HEK293 (cell line): Measurements from ENCODE around the gene ESRRG.

Source experiments
- BCL11A ChIP-seq: fragments of 450-650 bp; formaldehyde crosslinking; IDR thresholded peaks from 2 replicates; pipeline ENCODE4 v1.5.1; 2016; ENCODE audit warnings: low read depth, missing biosample characterization, missing genetic modification characterization
- CTCF ChIP-seq: fragments of 450-650 bp; formaldehyde crosslinking; IDR thresholded peaks from 2 replicates; pipeline ENCODE4 v1.5.1; 2016; ENCODE audit warnings: missing biosample characterization, missing genetic modification characterization
- REST ChIP-seq: fragments of 450-650 bp; formaldehyde crosslinking; IDR thresholded peaks from 2 replicates; pipeline ENCODE4 v1.5.1; 2016; ENCODE audit warnings: missing biosample characterization, missing genetic modification characterization
- ZNF133 ChIP-seq: fragments of 450-650 bp; formaldehyde crosslinking; IDR thresholded peaks from 2 replicates; pipeline ENCODE4 v1.5.1; 2016; ENCODE audit warnings: missing biosample characterization, missing genetic modification characterization
- ZNF214 ChIP-seq: fragments of 450-650 bp; formaldehyde crosslinking; IDR thresholded peaks from 2 replicates; pipeline ENCODE4 v1.5.1; 2017; ENCODE audit warnings: missing biosample characterization, mild to moderate bottlenecking, missing genetic modification characterization, borderline replicate concordance
- ZNF350 ChIP-seq: fragments of 450-650 bp; formaldehyde crosslinking; IDR thresholded peaks from 2 replicates; pipeline ENCODE4 v1.5.0; 2017; ENCODE audit warnings: missing biosample characterization, mild to moderate bottlenecking, missing genetic modification characterization
- ZNF433 ChIP-seq: fragments of 450-650 bp; formaldehyde crosslinking; IDR thresholded peaks from 2 replicates; pipeline ENCODE4 v1.5.1; 2016; ENCODE audit warnings: missing biosample characterization, missing genetic modification characterization, low read depth
- ZNF529 ChIP-seq: fragments of 450-650 bp; formaldehyde crosslinking; IDR thresholded peaks from 2 replicates; pipeline ENCODE4 v1.5.1; 2017; ENCODE audit warnings: missing genetic modification characterization, missing biosample characterization; ENCODE audit not compliant: insufficient replicate concordance
- ZNF76 ChIP-seq: fragments of 450-650 bp; formaldehyde crosslinking; IDR thresholded peaks from 2 replicates; pipeline ENCODE4; 2016; ENCODE audit warnings: low read depth, missing biosample characterization, missing genetic modification characterization, borderline replicate concordance

GRCh38 chr1:216742625-216743024, 19.4 kb upstream of the ESRRG start:
- TF ChIP-seq ZNF76 (tag by site-specific recombination), result no peak
- TF ChIP-seq ZNF433, result no peak
- TF ChIP-seq BCL11A (tag by site-specific recombination), result no peak
- no peak for TF ChIP-seq ZNF133 (tag by site-specific recombination)
- no peak for TF ChIP-seq ZNF529
- TF ChIP-seq CTCF (tag by site-specific recombination), result no peak
- no peak for TF ChIP-seq ZNF214
- TF ChIP-seq REST, result no peak
- TF ChIP-seq ZNF350 (tag by site-specific recombination), result no peak
